Dermis microvascular lymphatic vessel endothelial cell (primary cell): ENCODE data around the gene FNTB. TPM values are rescaled to one million over a fixed set of nuclear protein-coding genes. Genes with fewer than 3 reads are reported as not detected.

ENCODE experiments used
- total RNA-seq: library from RNA; depleted of rRNA; stranded (reverse); fragments of >200 nt; gene quantifications from 2 replicates; pipeline ENCODE4 v1.2.1, GENCODE V29; 2014

FNTB gene
- total RNA-seq, 1 donor from 2014 or later, result 6.8 TPM

Other genes with a start within 250 kb of the FNTB start
- under 0.01 and 0.13 TPM in 2 replicates for gene SPTB, start 107.0 kb upstream of the FNTB start, total RNA-seq
- 35.7 and 52.6 TPM in 2 replicates for gene CHURC1, start 72.4 kb upstream of the FNTB start, total RNA-seq
- gene GPX2, start 44.1 kb upstream of the FNTB start, total RNA-seq, result not detected in 2 replicates
- 6.2 and 9.2 TPM in 2 replicates for gene RAB15, start 14.6 kb upstream of the FNTB start, total RNA-seq
- gene MAX, start 115.6 kb downstream of the FNTB start, total RNA-seq, result 40.6 and 53.6 TPM in 2 replicates